Natural killer cell treated with Interleukin-12 subunit alpha and Interleukin-12 subunit beta and Interleukin-15 and Interleukin-18, amount 100 ng/mL, for 72 hours (primary cell): ENCODE results near the gene MFSD12. TPM values are rescaled to one million over a fixed set of nuclear protein-coding genes. Genes with fewer than 3 reads are reported as not detected.
A peak's percentile ranks its signal among the peaks of the same experiment; 100 is the strongest.
"Not testable (repeated sequence)": the region's sequence is repeated elsewhere in the genome, so short reads cannot be mapped to it uniquely, and the experiment has no call there.

ENCODE experiments used
- ATAC-seq, 2 donors: fragments of 150-1000 bp; cut with Tn5 transposase in 1 of 2; sonication (Bioruptor Pico), chemical (Tn5 transposase) in 1 of 2; 2 replicates each; pipeline ENCODE4 v1.10.0; 2021
- DNase-seq: peaks from one replicate; pipeline ENCODE4 v3.0.0; 2022; ENCODE audit warnings: low spot score
- H3K27ac Mint-ChIP-seq, 2 donors: 1 replicate in 1 of 2; 2 replicates in 1 of 2; pipeline ENCODE4 v1.8.0; 2022; ENCODE audit warnings: mixed read lengths in 2 of 2, mild to moderate bottlenecking in 1 of 2, moderate library complexity in 1 of 2
- H3K27me3 Mint-ChIP-seq, 2 donors: 1 replicate in 1 of 2; 2 replicates in 1 of 2; pipeline ENCODE4 v1.8.0; 2022; ENCODE audit warnings: mixed read lengths in 2 of 2
- H3K36me3 Mint-ChIP-seq: one replicate; pipeline ENCODE4 v1.8.0; 2022; ENCODE audit warnings: mixed read lengths
- H3K4me1 Mint-ChIP-seq, 2 donors: 1 replicate in 1 of 2; 2 replicates in 1 of 2; pipeline ENCODE4 v1.8.0; 2022; ENCODE audit warnings: low read depth in 2 of 2, mixed read lengths in 2 of 2, mild to moderate bottlenecking in 1 of 2
- H3K4me3 Mint-ChIP-seq: one replicate; pipeline ENCODE4 v1.8.0; 2022; ENCODE audit warnings: mixed read lengths
- H3K9me3 Mint-ChIP-seq: 2 replicates; pipeline ENCODE4 v1.8.0; 2022; ENCODE audit warnings: mixed read lengths
- total RNA-seq, 2 donors: library from RNA; stranded (reverse); gene quantifications; one replicate each; pipeline ENCODE4 v1.2.3, GENCODE V29; 2022

MFSD12 gene
- total RNA-seq, 2 donors from 2014 or later = 72.2 to 73.1 TPM

DNA sequence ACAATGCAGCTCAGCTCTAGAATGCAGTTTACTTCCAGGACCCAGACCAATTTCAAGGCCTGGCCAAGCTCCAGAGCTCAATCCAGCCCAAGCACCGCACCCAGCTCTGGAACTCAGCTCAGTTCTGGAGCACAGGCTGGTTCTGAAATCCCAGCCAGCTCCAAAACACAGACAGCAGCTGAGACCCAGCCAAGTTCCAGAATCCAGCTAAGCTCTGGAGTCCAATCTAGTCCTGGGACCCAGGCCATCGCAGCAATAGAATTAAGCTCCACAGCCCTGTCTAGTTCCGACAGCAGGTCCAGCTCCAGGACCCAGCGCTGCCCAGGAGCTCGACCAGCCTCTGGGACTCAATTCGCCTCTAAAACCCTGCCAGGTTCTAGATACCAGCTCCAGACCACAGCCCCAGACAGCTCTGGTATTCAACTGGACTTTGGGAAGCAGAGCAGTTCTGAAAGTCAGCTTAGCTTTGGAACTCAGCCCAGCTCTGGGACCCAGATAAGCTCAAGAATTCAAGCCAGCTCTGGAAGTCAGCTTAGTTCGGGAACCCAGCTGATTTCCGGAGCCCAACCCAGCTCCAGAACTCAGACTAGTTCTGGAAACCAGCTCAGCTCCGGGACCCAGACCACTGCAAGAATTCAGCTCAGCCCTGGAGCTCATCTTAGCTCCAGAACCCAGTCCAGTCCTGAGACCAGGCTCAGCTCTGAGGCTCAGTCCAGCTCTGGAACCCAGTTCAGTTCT is 34.7 kb upstream of the MFSD12 start:
- H3K36me3 Mint-ChIP-seq = no peaks in the 10 kb centered on the region
- no peaks in the 10 kb centered on the region for H3K4me1 Mint-ChIP-seq
- no peaks in the 10 kb centered on the region for H3K9me3 Mint-ChIP-seq
- no peak overlapping the region for H3K4me3 Mint-ChIP-seq
- H3K27me3 Mint-ChIP-seq = no peaks in the 10 kb centered on the region
- ATAC-seq (no peak), DNase-seq (no peak)
- H3K27ac Mint-ChIP-seq = no peak overlapping the region

DNA sequence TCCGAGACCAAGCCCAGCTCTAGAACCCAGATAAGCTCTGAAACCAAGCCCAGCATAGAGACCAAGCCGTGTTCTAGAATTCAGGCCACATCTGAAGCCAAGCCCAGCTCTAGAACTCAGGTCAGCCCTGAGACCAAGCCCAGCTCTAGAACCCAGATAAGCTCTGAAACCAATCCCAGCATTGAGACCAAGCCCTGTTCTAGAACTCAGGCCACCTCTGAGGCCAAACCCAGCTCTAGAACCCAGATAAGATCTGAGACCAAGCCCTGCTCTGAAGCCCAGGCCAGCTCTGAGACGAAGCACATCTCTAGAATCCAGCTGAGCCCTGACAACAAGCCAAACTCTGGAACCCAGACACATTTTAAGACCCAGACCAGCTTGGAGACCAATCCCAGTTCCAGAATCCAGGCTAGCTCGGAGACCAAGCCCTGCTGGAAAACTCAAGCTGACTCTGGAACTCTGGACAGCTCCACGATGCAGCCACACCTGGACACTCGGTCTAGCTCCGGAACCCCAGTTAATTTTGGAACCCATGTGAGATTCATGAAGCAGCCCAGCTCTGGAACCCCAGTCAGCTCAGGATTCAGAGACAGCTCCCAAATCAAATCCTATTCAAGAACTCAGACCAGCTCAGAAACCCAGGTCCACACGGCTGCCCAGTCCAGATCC is 33.7 kb upstream of the MFSD12 start:
- Mint-ChIP-seq H3K4me1 (no peaks in the 10 kb centered on the region), H3K27ac (no peak overlapping the region), H3K27me3 (no peaks in the 10 kb centered on the region), H3K4me3 (no peak overlapping the region), H3K36me3 (no peaks in the 10 kb centered on the region), H3K9me3 (no peaks in the 10 kb centered on the region)
- DNase-seq = no peak
- ATAC-seq = peak in 1 of 2 donors; percentile 11

DNA sequence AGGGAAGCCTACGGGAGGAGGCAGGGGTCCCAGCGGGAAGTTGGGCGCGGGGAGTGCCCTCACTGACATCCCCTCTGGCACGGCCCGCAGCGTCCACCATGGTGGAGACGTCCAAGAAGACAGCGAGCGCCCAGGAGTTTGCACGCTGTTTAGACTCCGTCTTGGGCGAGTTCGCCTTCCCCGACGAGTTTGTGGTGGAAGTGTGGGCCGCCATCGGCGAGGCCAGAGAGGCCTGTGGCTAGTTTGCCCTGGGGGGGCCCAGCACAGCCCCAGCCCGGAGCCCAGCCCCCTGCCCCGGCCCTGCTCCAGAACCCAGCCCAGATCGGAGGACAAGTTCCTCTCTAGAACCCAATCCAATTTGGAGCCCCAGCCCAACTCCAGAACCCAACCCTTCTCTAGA is 32.6 kb upstream of the MFSD12 start:
- H3K36me3 Mint-ChIP-seq = no peaks in the 10 kb centered on the region
- no peaks in the 10 kb centered on the region for H3K27me3 Mint-ChIP-seq
- no peak for ATAC-seq
- no peak overlapping the region for H3K4me3 Mint-ChIP-seq
- DNase-seq = no peak
- H3K27ac Mint-ChIP-seq = no peak overlapping the region
- no peaks in the 10 kb centered on the region for H3K9me3 Mint-ChIP-seq
- no peaks in the 10 kb centered on the region for H3K4me1 Mint-ChIP-seq

DNA sequence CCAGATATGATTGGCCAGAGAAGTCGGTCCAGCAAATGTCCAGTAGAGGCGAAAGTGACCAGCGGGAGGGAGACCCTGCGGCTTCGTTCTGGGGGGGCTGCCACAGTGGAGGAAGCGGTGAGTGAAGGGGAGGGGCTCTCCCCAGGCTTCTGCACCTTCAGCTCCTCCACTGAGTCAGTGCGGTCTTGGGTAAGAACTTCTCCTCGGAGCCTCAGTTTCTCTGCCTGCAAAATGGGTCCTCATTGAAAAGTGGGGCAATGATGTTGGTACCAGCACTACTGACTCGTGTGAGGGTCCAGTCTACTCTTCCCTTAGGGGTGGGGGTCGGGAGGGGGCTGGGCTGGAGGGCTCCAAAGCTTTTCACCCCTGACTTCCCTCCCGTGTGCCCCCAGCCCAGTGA is 32.1 kb upstream of the MFSD12 start:
- no peaks in the 10 kb centered on the region for H3K9me3 Mint-ChIP-seq
- H3K27ac Mint-ChIP-seq = no peak overlapping the region
- no peak for DNase-seq
- H3K27me3 Mint-ChIP-seq = no peaks in the 10 kb centered on the region
- ATAC-seq = no peak
- H3K4me1 Mint-ChIP-seq = no peaks in the 10 kb centered on the region
- H3K4me3 Mint-ChIP-seq = no peak overlapping the region
- no peaks in the 10 kb centered on the region for H3K36me3 Mint-ChIP-seq

DNA sequence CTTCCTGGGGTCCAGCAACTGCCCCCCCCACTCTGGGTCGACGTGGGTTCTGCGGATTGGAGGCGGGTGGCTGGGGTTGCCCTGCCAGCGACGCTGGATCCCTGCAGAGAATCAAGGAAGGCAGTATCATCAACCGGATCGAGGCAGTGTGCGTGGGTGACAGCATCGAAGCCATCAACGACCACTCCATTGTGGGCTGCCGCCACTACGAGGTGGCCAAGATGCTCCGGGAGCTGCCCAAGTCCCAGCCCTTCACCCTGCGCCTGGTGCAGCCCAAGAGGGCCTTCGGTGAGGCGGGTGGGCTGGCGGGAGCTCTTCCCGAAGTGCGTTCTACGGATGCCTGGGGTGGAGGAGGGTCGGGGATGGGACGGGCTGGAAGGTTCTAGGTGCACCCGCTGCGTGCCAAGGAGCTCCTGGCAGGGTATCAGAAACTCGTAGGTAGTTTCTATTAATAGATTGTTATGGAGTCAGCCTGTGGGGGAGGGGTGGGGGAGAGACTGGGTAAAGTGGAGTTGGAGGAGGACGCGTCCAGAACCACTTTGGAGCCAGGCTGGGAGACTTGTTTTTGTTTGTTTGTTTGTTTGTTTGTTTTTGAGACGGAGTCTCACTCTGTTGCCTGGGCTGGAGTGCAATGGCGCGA is 29.4 kb upstream of the MFSD12 start:
- Mint-ChIP-seq H3K4me1 (no peaks in the 10 kb centered on the region), H3K36me3 (no peaks in the 10 kb centered on the region), H3K27ac (no peak overlapping the region), H3K9me3 (no peaks in the 10 kb centered on the region), H3K27me3 (no peaks in the 10 kb centered on the region), H3K4me3 (no peak overlapping the region)
- ATAC-seq (no peak), DNase-seq (no peak)

DNA sequence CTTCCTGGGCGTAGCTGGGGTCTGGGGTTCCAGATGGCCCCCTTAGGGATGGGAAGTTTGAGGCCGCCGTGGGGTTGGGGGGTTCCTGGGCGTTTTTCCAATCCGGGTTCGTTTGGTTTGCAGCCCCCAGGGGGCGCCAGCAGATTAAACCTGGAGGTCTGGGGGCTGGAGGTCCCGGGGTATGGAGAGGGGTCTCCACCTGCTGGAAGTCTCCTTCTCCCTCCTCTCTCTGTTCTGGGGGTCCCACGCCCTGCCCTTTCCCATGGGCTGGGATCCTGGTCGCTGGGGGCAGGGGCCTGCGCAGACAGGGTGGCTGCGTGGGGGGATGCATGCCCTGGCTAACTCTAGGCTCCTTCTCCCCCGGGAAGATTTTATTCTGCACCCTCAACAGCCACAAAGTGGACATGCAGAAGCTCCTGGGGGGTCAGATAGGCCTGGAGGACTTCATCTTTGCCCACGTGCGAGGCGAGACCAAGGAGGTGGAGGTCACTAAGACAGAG is 28.8 kb upstream of the MFSD12 start:
- Mint-ChIP-seq H3K9me3 (no peaks in the 10 kb centered on the region), H3K27me3 (no peaks in the 10 kb centered on the region), H3K4me3 (no peak overlapping the region), H3K4me1 (no peaks in the 10 kb centered on the region), H3K27ac (no peak overlapping the region), H3K36me3 (no peaks in the 10 kb centered on the region)
- DNase-seq (no peak), ATAC-seq (no peak)

DNA sequence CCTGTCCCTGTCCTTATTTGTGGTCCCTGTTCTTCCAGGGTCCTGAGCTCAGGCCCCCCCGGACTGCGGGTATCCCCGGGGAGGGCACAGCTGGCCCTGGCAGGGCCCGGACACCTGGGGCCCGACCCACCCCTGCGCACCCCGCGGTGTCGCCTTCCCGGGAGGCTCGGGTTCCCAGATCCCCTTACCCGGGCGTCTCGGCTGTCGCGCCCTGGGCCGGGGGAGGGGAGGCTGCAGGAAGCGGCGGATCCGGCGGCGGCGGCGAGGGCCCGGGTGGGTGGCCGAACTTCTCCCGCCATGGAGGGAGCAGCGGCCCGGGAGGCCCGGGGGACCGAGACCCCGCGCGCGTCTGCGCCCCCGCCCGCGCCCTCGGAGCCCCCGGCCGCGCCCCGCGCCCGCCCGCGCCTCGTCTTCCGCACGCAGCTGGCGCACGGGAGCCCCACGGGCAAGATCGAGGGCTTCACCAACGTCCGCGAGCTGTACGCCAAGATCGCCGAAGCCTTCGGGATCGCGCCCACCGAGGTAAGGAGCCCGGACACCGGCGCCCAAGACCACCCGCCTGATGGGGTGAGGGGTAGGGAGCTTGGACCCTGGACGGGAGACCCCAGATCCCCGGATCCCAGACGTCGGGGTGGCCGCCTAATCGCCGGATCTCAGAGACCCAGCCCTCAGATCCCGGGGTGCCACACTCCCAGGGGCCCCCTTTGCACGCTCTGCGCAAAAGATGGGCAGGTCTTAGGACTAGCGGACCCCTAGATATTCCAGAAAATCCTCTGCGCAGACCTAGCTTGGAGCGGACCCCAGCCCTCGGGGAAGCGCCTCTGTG is 28.1 kb upstream of the MFSD12 start, which contains the start of gene GIPC3:
GIPC3 (plus strand) TSS at position 178 of the 826 bp plus-strand sequence; CDS start at position 298, 120 bp downstream.
- Mint-ChIP-seq H3K9me3 (no peaks in the 10 kb centered on the region), H3K27me3 (no peaks in the 10 kb centered on the region), H3K36me3 (no peaks in the 10 kb centered on the region), H3K27ac (no peak within 1 kb of the TSS), H3K4me1 (no peaks in the 10 kb centered on the region), H3K4me3 (no peak within 1 kb of the TSS)
- no peak for DNase-seq
- peak in 1 of 2 donors; percentile 22 for ATAC-seq

DNA sequence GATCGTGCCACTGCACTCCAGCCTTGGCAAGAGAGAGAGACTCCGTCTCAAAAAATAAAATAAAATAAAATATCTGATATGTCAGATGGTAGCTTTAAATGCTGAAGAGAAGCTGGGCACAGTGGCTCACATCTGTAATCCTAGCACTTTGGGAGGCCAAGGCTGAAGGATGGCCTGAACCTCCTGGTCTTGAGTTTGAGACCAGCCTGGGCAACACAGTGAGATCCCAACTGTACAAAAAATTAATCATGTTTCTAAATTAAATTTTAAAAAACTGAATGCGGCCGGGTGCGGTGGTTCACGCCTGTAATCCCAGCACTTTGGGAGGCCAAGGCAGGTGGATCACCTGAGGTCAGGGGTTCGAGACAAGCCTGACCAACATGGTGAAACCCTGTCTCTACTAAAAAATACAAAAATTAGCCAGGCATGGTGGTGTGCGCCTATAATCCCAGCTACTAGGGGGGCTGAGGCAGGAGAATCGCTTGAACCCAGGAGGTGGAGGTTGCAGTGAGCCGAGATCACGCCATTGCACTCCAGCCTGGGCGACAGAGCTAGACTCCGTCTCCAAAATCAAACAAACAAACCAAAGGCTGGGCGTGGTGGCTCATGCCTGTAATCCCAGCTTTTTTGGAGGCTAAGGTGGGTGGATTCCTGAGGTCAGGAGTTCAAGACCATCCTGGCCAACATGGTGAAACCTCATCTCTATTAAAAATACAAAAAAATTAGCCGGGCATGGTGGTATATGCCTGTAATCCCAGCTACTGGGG is 26.8 kb upstream of the MFSD12 start:
- not testable (repeated sequence) for DNase-seq, H3K4me3 Mint-ChIP-seq, ATAC-seq, H3K27ac Mint-ChIP-seq, H3K9me3 Mint-ChIP-seq, H3K27me3 Mint-ChIP-seq, H3K36me3 Mint-ChIP-seq, H3K4me1 Mint-ChIP-seq

DNA sequence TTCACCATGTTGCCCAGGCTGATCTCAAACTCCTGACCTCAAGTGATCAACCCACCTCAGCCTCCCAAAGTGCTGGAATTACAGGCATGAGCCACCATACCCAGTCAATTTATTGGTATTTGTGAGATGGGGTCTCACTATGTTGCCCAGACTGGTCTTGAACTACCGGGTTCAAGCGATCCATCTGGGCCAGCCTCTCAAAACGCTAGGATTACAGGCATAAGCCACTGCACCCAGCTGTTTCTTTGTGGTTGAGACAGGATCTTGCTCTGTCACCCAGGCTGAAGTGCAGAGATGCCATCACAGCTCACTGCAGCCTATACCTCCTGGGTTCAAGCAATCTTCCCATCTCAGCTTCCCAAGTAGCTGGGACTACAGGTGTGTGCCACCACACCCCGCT is 24.4 kb upstream of the MFSD12 start:
- not testable (repeated sequence) for H3K4me3 Mint-ChIP-seq, DNase-seq, H3K4me1 Mint-ChIP-seq, ATAC-seq, H3K27me3 Mint-ChIP-seq, H3K9me3 Mint-ChIP-seq, H3K27ac Mint-ChIP-seq, H3K36me3 Mint-ChIP-seq

DNA sequence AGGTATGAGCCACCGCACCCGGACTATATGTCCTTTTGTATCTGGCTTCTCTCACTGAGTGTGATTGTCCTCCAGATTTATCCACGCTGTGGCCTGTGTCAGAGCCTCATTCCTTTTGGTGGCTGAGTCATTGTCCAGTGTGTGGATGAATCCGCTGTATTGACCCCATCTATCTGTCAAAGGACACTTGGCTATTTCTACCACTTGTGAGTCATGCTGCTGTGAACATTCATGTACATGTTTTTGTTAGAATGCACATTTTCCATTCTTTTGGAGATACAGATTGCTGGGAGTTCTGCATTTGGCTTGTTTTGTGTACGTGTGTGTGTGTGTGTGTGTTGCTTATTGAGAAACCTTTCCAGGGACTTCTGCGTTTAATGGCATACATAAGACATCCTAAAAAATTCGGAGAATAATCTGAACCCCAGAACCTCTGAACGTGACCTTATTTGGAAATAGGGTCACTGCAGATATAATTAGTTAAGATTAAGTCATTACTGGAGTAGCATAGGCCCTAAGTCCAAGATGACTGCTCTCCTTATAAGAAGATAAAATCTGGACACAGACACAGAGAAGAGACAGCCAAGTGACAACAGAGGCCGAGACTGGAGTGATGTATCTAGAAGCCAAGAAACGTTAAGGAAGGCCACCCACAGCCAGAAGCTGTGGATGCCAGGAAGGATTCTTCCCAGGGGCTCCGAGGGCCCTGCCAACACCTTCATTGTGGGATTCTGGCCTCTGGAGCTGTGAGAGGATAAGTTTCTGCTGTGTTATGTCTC is 23.0 kb upstream of the MFSD12 start:
- no peaks in the 10 kb centered on the region for H3K36me3 Mint-ChIP-seq
- no peaks in the 10 kb centered on the region for H3K9me3 Mint-ChIP-seq
- H3K4me3 Mint-ChIP-seq = no peak overlapping the region
- DNase-seq (no peak), ATAC-seq (no peak)
- no peak overlapping the region for H3K27ac Mint-ChIP-seq
- H3K27me3 Mint-ChIP-seq = no peaks in the 10 kb centered on the region
- H3K4me1 Mint-ChIP-seq = peaks cover 0 to under 1% of the 10 kb centered on the region in 2 donors

DNA sequence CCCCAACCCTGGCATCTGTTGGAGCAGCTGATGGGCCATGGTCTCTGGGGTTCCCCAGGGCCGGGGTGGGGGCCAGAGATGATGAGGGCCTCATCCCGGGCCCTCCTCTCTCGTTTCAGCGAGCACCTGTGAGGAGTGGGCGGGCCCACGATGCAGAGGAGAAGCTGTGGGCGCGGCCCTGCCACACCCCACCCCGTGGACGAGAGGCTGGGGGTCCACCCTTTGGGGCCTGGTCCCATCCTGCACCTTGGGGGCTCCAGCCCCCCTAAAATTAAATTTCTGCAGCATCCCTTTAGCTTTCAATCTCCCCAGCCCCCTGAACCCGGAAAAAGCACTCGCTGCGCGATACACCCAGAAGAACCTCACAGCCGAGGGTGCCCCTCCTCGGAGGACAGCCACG is 21.0 kb upstream of the MFSD12 start:
- no peak overlapping the region for H3K27ac Mint-ChIP-seq
- H3K9me3 Mint-ChIP-seq = no peaks in the 10 kb centered on the region
- no peak overlapping the region for H3K4me3 Mint-ChIP-seq
- H3K36me3 Mint-ChIP-seq = no peaks in the 10 kb centered on the region
- H3K27me3 Mint-ChIP-seq = no peaks in the 10 kb centered on the region
- no peak for DNase-seq
- ATAC-seq = no peak
- peaks cover 0 to 9% of the 10 kb centered on the region in 2 donors for H3K4me1 Mint-ChIP-seq

DNA sequence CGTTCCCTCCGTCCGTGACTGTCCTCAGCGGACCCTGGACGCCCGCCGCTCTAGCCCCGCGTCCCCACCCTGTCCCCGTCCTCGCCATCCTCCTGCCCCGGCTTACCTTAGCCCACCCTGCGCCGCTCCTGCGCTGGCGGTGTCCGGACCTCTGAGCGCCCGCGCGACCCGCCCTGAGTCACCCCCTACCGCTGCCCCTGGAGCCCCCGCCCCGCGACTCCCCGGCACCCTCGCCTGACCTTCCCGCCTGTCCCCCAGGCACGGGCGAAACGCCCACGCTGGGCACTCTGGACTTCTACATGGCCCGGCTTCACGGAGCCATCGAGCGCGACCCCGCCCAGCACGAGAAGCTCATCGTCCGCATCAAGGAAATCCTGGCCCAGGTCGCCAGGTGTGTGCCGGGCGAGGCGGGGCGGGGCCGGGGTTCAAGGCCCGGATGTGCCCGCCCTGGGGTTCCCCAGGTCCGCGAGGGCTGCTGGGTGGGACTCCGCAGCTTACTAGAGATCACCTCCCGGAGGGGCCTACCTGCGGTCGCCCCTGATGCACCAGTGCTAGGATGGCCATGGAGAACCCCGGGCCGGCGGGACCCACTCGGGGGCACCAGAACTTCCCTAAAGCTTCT is 20.4 kb upstream of the MFSD12 start:
- Mint-ChIP-seq H3K4me3 (no peak overlapping the region), H3K27me3 (no peaks in the 10 kb centered on the region), H3K9me3 (no peaks in the 10 kb centered on the region), H3K27ac (no peak overlapping the region), H3K4me1 (peaks cover 0 to 9% of the 10 kb centered on the region in 2 donors), H3K36me3 (no peaks in the 10 kb centered on the region)
- ATAC-seq = no peak
- no peak for DNase-seq
